ENCODE results near the gene CLEC14A.

Gene CLEC14A

GRCh38 chr14:38212111-38212510 lies 43.8 kb downstream of the CLEC14A start:
- DNase-seq (ENCODE audit: low read depth): no peak
- TF ChIP-seq, protein P1, sequence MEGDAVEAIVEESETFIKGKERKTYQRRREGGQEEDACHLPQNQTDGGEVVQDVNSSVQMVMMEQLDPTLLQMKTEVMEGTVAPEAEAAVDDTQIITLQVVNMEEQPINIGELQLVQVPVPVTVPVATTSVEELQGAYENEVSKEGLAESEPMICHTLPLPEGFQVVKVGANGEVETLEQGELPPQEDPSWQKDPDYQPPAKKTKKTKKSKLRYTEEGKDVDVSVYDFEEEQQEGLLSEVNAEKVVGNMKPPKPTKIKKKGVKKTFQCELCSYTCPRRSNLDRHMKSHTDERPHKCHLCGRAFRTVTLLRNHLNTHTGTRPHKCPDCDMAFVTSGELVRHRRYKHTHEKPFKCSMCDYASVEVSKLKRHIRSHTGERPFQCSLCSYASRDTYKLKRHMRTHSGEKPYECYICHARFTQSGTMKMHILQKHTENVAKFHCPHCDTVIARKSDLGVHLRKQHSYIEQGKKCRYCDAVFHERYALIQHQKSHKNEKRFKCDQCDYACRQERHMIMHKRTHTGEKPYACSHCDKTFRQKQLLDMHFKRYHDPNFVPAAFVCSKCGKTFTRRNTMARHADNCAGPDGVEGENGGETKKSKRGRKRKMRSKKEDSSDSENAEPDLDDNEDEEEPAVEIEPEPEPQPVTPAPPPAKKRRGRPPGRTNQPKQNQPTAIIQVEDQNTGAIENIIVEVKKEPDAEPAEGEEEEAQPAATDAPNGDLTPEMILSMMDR (IDR thresholded peaks at IDR 0.05; ENCODE audit: control insufficient read depth, extremely low read depth, insufficient read depth): no peak
- H3K4me3 ChIP-seq (ENCODE audit: low read depth, low read length): no peak overlapping the region

DNA sequence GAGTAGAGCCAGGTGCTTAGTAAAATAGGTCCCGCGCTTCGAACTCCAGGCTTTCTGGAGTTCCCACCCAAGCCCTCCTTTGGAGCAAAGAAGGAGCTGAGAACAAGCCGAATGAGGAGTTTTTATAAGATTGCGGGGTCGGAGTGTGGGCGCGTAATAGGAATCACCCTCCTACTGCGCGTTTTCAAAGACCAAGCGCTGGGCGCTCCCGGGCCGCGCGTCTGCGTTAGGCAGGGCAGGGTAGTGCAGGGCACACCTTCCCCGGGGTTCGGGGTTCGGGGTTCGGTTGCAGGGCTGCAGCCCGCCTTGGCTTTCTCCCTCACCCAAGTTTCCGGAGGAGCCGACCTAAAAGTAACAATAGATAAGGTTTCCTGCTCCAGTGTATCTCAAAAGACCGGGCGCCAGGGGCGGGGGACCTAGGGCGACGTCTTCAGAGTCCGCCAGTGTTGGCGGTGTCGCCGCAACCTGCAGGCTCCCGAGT lies 44.6 kb downstream of the CLEC14A start:
- no peak for DNase-seq (ENCODE audit: low read depth)
- no peak overlapping the region for H3K4me3 ChIP-seq (ENCODE audit: low read depth, low read length)
- TF ChIP-seq, protein P1 (IDR thresholded peaks at IDR 0.05; ENCODE audit: control insufficient read depth, extremely low read depth, insufficient read depth): no peak

DNA sequence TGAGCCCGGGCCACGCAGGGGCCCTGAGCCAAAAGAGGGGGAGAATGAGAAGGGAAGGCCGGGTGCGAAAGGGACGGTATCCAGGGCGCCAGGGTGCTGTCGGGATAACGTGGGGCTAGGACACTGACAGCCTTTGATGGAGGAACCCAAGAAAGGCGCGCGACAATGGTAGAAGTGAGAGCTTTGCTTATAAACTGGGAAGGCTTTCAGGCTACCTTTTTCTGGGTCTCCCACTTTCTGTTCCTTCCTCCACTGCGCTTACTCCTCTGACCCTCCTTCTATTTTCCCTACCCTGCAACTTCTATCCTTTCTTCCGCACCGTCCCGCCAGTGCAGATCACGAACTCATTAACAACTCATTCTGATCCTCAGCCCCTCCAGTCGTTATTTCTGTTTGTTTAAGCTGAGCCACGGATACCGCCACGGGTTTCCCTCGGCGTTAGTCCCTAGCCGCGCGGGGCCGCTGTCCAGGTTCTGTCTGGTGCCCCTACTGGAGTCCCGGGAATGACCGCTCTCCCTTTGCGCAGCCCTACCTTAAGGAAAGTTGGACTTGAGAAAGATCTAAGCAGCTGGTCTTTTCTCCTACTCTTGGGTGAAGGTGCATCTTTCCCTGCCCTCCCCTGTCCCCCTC lies 45.2 kb downstream of the CLEC14A start:
- no peak overlapping the region for H3K4me3 ChIP-seq (ENCODE audit: low read depth, low read length)
- no peak for DNase-seq (ENCODE audit: low read depth)
- TF ChIP-seq, protein P1 (IDR thresholded peaks at IDR 0.05; ENCODE audit: control insufficient read depth, extremely low read depth, insufficient read depth): no peak

- TF ChIP-seq, protein P1 (IDR thresholded peaks at IDR 0.05; ENCODE audit: control insufficient read depth, extremely low read depth, insufficient read depth): no peak
- no peak overlapping the region for H3K4me3 ChIP-seq (ENCODE audit: low read depth, low read length)
- DNase-seq (ENCODE audit: low read depth): no peak
Observed at GRCh38 chr14:38209572-38210557, 46.0 kb downstream of the CLEC14A start.

DNA sequence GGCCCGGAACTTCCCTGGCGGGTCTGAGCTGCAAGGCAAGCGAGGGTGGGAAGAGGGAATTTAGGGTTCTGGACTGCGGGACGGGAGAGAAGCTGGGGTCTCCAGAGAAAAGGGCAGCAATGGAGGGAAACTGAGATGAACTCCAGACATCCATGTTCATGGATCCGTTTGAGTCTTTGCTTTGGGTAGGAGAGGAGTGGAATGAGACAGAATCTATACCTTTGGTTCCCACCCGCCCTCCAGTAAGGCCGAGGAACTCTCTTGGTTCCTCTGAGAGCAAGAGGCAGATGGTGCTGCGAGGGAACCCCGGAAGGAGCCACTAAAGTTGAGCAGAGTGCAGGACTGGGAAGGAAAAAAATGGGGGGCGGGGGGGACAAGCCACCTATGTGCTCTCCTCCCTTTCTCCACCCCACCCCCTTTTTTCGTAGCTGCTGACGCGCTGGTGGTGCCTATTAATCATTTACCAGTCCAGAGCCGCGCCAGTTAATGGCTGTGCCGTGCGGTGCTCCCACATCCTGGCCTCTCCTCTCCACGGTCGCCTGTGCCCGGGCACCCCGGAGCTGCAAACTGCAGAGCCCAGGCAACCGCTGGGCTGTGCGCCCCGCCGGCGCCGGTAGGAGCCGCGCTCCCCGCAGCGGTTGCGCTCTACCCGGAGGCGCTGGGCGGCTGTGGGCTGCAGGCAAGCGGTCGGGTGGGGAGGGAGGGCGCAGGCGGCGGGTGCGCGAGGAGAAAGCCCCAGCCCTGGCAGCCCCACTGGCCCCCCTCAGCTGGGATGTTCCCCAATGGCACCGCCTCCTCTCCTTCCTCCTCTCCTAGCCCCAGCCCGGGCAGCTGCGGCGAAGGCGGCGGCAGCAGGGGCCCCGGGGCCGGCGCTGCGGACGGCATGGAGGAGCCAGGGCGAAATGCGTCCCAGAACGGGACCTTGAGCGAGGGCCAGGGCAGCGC lies 47.0 kb downstream of the CLEC14A start:
- H3K4me3 ChIP-seq (ENCODE audit: low read depth, low read length): no peak overlapping the region
- DNase-seq (ENCODE audit: low read depth): no peak
- TF ChIP-seq, protein P1 (IDR thresholded peaks at IDR 0.05; ENCODE audit: control insufficient read depth, extremely low read depth, insufficient read depth): no peak

Data from LNCaP clone FGC (cell line).